NCI-H526 treated with DMSO at 0.1 percent for 48 hours (cell line): Measurements from ENCODE around the gene EAPP.
"Not testable (repeated sequence)": the region's sequence is repeated elsewhere in the genome, so short reads cannot be mapped to it uniquely, and the experiment has no call there.

ENCODE experiments used
- DNase-seq: peaks from one replicate; lab custom pipeline; 2025; lab: John Stamatoyannopoulos, UW

EAPP gene

DNA sequence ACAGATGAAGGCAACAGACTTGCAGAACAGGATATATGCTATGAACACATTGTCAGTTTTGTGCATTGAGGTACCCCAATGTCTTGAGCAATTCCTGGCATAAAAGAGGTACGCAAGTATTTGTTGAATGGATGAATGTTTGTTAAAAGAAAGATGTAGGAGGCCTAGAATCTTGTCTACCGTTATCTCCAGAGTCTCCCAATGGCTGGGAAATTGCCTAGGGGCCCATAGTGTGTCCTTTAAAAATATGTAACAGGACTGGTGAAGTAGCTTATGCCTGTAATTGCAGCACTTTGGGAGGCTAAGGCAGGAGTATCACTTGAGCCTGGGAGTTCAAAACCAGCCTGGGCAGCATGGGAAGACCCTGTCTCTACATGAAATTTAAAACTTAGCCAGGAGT lies 57.0 kb downstream of the EAPP start:
- no peak for DNase-seq

DNA sequence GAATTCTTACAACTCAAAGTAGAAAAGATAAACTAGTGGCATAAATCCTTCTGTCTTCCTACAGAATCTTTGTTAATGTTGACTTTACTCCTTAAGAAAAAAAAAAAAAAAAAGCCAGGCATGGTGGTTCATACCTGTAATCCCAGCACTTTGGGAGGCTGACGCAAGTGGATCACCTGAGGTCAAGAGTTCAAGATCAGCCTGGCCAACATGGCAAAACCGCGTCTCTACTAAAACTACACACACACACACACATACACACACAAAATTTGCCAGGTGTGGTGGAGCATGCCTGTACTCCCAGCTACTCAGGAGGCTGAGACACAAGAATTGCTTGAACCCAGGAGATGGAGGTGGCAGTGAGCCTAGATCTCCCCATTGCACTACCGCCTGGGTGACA lies 59.8 kb downstream of the EAPP start:
- no peak for DNase-seq

DNA sequence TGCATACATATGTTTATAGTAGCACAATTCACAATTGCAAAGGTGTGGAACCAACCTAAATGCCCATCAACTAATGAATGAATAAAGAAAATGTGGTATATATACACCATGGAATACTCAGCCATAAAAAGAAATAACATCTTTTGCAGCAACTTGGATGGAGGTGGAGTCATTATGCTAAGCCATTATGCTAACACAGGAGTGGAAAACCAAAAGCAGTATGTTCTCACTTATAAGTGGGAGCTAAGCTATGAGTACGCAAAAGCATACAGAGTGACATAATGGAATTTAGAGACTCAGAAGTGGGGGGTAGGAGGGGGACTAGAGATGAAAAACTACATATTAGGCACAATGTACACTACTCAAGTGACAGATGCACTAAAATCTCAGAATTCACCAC lies 61.2 kb downstream of the EAPP start:
- no peak for DNase-seq

DNA sequence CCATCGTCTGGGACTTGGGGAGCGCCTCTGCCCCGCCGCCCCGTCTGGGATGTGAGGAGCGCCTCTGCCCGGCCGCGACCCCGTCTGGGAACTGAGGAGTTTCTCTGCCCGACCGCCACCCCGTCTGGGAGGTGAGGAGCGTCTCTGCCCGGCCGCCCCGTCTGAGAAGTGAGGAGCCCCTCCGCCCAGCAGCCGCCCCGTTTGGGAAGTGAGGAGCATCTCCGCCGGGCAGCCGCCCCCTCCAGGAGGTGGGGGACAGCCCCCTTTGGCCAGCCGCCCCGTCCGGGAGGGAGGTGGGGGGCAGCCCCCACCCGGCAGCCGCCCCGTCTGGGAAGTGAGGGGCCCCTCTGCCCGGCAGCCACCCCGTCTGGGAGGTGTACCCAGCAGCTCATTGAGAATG lies 63.5 kb downstream of the EAPP start:
- DNase-seq = not testable (repeated sequence)

DNA sequence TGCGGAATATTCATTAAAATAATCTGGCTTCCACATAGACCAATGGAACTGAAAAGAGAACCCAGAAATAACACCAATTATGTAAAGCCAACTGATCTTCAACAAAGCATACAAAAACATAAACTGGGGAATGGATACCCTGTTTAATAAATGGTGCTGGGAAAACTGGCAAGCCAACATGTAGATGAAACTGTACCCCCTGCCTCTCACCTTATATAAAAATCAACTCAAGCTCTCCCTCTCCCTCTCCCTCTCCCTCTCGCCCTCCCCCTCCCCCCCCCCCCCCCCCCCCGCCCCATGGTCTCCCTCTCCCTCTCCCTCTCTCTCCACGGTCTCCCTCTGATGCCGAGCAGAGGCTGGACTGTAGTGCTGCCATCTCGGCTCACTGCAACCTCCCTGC lies 64.3 kb downstream of the EAPP start:
- DNase-seq = no peak

DNA sequence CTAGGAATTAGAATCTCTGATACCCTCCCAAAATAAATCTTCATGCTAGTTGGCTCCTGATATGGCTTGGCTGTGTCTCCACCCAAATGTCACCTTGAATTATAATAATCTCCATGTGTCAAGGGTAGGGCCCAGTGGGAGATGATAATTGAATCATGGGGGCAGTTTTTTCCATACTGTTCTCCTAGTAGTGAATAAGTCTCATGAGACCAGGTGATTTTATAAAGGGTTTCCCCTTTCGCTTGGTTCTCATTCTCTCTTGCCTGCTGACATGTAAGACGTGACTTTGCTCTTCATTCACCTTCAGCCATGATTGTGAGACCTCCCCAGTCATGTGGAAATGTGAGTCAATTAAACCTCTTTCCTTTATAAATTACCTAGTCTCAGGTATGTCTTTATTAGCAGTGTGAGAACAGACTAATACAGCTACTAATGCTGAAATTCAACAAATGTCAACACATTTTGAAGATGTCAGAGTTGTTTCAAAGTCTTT lies 65.3 kb downstream of the EAPP start:
- DNase-seq = no peak

DNA sequence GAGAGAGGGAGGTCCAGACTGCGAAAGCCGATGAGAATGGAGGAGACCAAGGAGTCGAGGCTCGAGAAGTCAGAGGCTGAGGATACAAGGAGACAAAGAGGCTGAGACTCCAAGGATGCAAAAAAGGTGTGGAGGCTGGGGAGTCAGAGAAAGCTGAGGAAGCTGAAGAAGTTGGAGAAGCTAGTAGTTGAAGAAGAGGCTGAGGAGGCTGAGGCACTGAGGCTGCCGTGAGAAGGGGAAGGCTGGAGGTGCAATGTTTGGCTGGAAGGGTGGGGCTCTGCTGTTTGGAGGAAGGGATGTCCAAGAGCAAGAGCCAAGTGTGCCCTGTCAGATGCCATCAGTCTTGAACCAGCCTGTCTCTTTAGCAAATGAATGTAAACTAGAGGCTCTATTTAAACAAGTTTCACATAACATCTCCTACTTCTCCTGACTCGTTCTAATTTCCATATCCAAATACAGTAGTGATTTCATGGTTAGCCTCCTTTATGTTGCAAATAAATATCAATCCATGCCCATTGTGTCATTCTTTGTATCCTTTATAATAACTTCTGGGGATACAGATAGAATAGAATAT lies 66.7 kb downstream of the EAPP start:
- peak; percentile 45 for DNase-seq

DNA sequence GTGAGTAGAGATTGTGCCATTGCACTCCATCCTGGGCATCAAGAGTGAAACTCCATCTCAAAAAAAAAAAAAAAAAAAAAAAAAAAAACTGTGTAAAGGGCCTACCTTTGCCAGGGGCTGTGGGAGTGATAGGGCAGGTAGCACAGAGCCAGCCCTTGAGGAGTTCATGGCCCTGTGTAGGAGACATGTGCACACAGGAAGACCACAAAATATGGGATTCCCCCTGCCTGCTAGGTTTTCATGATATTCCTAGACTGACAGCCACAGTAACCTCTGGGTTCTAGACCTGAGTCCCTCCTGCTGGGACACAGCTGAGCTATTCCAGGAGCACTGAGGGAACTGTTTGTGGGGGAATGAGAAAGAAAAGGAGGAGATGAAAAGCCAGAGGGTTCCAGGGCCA lies 69.2 kb downstream of the EAPP start:
- no peak for DNase-seq

DNA sequence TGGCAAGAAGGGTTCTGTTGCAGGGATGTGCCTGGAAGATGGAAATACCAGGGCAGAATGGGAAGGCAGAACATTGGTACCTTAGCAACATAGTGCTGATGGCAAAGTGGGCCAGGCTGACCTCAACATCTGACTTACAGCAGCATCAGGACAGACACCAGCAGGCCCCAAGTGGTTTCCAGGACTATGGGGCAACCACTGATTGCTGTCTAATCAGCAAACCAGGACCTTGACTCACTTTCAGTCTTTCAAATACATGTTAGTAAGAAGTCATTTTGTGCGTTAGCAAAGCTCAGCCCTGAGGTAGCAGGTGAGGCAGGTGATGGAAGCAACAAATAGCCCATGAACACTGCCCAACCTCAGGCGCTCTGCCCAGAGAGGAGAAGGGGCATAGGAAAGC lies 72.8 kb downstream of the EAPP start:
- DNase-seq = no peak
